Bronchus fibroblast of lung (primary cell): Measurements from ENCODE around the gene RPS27A. TPM values are rescaled to one million over a fixed set of nuclear protein-coding genes. Genes with fewer than 3 reads are reported as not detected.

Experiments
- total RNA-seq: library from RNA; depleted of rRNA; stranded (reverse); fragments of >200 nt; gene quantifications from 2 replicates; pipeline ENCODE4 v1.2.3, GENCODE V29; 2015

The RPS27A gene
- 1,202 and 1,279 TPM in 2 replicates for total RNA-seq

GRCh38 chr2:55232084-55232862 lies at the start of gene RPS27A, which contains the start of gene CLHC1:
Gene RPS27A (plus strand): TSS chr2:55232688. CDS start chr2:55232825, 137 bp downstream.
Gene CLHC1 (minus strand): TSS chr2:55232293. CDS start chr2:55222411, 9,882 bp downstream.

GRCh38 chr2:55268907-55269644 lies 36.6 kb downstream of the RPS27A start, which contains the start of gene MTIF2:
Gene MTIF2 (minus strand): TSS chr2:55269231. CDS start chr2:55263858, 5,373 bp downstream.

Other genes with a start within 250 kb of the RPS27A start
- gene RTN4, start 182.2 kb upstream of the RPS27A start, total RNA-seq: 463 and 506 TPM in 2 replicates
- 2.7 and 3.7 TPM in 2 replicates for gene CLHC1, start 395 bp upstream of the RPS27A start, total RNA-seq
- 15.8 and 19.0 TPM in 2 replicates for gene MTIF2, start 36.5 kb downstream of the RPS27A start, total RNA-seq
- 28.7 and 40.7 TPM in 2 replicates for gene CCDC88A, start 187.2 kb downstream of the RPS27A start, total RNA-seq